ENCODE data around the gene CHMP4B.
"Not testable (repeated sequence)": the region's sequence is repeated elsewhere in the genome, so short reads cannot be mapped to it uniquely, and the experiment has no call there.

The CHMP4B gene

DNA sequence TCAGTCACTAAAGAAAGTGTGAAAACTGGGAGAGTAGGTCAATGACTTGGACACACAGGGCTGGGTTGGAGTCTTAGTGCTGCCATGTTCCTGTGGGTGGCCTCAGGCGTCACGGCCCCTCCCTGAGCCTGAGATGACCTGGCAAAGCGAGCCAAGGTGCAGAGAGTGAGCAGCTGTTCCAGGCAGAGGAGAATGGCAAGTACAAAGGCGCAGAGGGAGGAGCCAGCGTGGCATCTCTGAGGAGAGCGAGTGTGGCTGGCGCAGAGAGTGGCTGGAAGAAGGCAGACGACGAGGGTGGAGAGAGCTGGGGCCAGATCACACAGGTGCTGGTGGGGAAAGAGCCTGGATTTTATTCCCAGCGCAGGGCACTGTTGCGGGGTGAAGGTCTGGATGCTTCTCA is 20.6 kb upstream of the CHMP4B start:
- DNase-seq = no peak

GRCh38 chr20:33791021-33791420 is 20.1 kb upstream of the CHMP4B start:
- no peak for DNase-seq

DNA sequence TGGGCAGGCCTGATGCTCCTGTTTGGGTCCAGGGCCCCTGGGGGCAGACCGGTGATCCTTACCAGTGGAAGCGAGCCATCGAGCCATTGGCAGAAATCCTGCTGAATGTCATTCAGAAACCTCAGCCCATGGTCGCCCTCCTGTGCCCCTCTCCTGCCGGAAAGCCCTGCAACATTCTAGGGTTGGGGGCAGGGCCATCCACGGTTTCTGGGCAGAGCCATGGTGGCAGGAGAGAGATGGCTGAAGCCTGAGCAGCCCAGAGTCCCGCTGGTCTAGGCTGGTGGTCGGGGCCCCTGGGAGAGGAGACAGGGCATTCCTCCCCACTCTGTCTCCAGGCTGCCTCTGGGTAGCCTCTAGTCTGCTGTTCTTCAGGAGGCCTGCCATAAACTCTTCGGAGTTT is 19.6 kb upstream of the CHMP4B start:
- DNase-seq = no peak

GRCh38 chr20:33791959-33792597 is 19.1 kb upstream of the CHMP4B start:
- peak; percentile 53 to 64 for DNase-seq

DNA sequence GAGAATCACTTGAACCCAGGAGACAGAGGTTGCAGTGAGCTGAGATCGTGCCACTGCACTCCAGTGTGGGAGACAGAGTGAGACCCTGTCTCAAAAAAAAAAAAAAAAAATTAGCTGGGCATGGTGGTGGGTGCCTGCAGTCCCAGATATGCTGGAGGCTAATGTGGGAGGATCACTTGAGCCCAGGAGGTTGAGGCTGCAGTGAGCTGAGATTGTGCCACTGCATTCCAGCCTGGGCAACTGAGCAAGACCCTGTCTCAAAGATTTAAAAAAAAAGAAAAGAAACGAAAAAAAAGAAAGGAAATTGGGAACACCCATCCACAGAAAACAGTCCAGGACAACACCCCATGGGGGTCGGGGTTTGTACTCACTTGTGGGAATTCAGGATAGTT is 18.6 kb upstream of the CHMP4B start:
- DNase-seq = not testable (repeated sequence)

- DNase-seq = no peak
These were observed 17.9 kb upstream of the CHMP4B start for GRCh38 chr20:33793011-33793931.

DNA sequence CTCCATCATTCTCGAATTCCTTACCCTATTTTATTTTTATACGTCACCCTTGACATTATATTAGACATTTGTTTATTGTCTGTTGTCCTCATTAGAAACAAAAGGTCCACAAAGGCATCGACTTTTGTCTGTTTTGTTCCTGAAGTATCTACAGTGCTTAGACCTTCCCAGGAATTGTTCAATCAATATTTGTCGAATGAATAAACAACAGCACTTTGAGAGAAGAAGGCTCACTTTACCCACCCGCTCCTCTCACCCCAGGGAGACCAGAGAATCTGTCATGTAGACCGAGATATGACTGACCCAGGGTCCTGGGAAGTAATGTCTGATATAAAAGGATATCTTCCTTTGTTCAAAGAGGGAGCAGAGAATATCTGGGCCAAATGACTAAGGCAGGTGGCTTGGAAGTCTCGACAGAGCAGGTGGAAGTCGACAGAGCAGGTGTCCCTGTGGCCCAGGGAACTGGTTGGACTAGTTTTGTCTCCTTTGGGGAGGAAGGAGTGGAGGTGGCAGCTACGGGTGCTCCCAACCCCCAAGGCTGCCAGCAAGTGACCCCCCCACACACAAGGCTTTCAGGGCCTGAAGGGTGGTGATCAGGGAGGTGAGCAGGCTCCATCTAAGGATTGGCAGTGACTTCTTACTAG is 14.8 kb upstream of the CHMP4B start:
- DNase-seq = no peak

GRCh38 chr20:33796907-33797544 is 14.1 kb upstream of the CHMP4B start:
- no peak for DNase-seq

GRCh38 chr20:33798444-33798843 is 12.7 kb upstream of the CHMP4B start:
- DNase-seq = no peak

- DNase-seq = no peak
These were observed 7.2 kb upstream of the CHMP4B start for GRCh38 chr20:33803921-33804337.

DNA sequence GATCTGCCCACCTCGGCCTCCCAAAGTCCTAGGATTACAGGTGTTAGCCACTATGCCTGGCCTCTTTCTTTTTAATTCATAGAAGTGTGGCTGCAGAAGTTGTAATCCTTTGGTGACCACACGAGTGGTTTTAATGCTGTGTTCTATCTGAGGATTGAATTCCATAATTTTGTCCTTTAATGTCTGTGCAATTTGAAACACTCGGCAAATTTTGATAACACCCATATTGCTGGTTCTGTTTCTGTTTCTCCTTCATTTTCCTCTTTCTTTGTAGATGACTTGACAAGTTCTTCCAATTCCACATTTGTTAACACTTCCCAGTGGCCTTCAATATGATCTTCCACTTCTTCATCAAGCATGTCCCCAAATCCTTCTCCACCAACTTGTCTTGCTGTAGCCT is 2.8 kb upstream of the CHMP4B start:
- no peak for DNase-seq

- no peak for DNase-seq
These were observed 889 bp upstream of the CHMP4B start for GRCh38 chr20:33810259-33810658.

- peak in 1 of 2 experiments; percentile 25 for DNase-seq
These were observed 616 bp downstream of the CHMP4B start for GRCh38 chr20:33811776-33812151.

- DNase-seq = peak; percentile 46 to 63
These were observed 1.2 kb downstream of the CHMP4B start for GRCh38 chr20:33812152-33812849.

- DNase-seq = no peak
These were observed 1.8 kb downstream of the CHMP4B start for GRCh38 chr20:33812908-33813462.

DNA sequence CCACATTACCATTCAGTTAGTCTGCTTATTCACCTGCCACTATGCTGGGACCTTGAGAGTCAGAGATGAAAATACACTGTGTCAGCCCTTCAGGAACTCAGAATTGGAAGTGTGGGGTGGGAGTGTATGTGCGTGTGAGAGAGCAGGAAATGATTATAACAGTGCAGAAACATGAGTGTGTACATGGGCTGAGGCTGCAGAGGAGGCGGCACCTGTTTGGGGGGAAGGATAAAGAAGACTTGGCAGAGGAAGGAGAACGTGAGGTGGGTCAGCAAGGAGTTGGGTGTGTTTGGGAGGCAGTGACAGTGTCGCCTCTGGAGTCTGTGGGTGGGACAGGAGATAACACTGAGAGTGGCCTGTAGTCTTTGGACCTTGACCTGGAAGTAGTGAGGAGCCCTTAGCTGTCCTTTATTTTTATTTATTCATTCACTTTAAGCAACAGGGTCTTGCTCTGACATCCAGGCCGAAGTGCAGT is 3.1 kb downstream of the CHMP4B start:
- DNase-seq = peak; percentile 12 to 25

DNA sequence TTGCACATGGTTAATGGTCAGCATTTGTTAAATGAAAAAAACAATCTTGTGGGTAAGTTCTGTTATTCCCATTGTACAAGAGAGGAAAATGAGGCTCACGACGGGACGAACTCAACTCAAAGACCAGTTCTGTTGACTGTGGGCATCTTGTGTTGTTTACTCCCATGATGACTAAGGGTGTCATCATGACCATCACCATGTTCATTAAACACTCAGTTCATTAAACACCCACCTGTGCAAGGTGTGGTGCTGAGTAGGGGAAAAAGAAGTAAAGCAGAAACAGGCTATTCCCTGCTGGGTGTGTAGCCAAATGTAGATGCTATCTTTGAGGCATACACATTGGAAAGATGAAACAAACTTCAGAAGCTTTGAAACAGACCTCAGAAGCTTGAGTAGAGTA is 4.5 kb downstream of the CHMP4B start:
- no peak for DNase-seq

DNA sequence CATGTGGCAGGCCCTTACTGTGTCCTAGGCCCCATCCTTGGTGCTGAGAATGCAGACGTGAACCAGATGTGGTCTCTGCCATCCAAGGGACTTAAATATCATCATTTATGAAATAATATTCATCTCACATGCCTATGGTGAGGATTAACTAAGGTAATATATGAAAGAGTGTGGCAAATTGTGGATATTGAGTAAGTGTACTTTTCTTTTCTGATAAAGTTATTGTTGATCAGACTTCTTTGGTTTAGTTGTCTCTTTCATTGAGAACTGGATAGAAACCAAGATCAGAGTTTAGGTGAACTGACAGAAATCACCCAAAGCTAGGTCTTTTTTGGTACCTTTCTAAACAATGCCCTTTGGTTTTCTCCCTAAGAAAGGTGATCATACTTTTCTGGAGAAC is 5.0 kb downstream of the CHMP4B start:
- no peak for DNase-seq

- DNase-seq = no peak
These were observed 6.3 kb downstream of the CHMP4B start for GRCh38 chr20:33817411-33817810.

GRCh38 chr20:33819456-33819855 is 8.3 kb downstream of the CHMP4B start:
- DNase-seq = no peak

DNA sequence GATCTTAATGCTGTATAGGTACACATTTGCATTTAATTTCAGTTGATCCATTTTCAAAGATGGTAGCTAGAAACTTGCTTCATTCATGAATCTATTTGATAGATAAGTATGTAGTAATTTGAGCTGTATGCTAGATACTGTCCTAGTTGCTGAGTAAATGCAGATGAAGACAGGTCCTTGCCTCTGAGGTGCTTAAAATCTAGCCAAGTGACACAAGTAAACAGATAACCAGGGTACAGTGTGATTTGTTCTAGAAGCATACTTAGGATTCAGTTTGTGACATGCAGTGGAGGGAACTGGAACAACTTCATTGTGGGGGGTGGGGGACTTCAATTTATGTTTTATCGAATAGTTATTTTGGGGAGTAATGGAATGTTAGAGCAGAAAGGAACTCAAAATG is 9.2 kb downstream of the CHMP4B start:
- DNase-seq = no peak

- no peak for DNase-seq
These were observed 10.2 kb downstream of the CHMP4B start for GRCh38 chr20:33821270-33821836.

Data from activated CD4-positive, alpha-beta T cell treated with anti-CD3 and anti-CD28 coated beads, Interleukin-2, amount 50 U/mL, for 48 hours (primary cell).